ENCODE data around the gene GMPR.

GMPR gene

DNA sequence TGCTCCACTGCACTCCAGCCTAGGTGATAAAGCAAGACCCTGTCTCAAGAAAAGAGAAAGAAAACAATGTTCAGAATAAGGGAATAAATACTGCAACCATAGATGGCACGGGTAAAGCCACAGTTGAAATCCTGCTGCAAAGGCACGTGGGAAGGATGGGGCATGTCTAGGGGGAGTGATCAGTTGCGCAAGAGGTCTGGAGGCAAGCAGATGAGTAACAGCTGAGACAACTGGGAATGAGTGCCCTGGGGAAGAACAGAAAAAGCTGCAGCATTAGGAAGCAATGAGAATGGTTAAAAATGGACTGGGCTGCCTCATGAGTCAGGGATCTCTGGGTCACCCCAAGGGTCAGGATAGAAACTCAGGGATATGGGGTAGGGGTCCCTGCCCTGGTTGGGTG, 96.3 kb downstream of the GMPR start:
- DNase-seq: no peak

DNA sequence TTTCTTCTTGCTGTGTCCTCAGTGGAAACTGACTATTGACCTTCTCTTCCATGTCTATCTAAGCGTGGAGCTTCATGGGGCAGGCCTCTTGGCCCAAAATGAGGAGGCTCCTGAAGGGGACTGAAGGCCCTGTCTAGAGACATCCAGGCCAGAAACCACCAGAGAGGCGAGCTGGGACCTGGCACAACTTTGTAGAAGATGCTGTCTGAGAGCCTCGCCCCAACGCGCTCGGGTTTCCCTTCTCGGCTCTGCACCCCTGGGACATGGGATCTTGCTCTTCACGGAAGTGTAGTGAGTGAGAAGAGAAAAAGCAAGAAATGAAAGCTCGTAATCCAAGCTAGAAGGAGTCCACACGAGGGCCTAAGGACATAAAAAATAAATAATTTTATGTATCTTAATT, 96.8 kb downstream of the GMPR start:
- no peak for DNase-seq

DNA sequence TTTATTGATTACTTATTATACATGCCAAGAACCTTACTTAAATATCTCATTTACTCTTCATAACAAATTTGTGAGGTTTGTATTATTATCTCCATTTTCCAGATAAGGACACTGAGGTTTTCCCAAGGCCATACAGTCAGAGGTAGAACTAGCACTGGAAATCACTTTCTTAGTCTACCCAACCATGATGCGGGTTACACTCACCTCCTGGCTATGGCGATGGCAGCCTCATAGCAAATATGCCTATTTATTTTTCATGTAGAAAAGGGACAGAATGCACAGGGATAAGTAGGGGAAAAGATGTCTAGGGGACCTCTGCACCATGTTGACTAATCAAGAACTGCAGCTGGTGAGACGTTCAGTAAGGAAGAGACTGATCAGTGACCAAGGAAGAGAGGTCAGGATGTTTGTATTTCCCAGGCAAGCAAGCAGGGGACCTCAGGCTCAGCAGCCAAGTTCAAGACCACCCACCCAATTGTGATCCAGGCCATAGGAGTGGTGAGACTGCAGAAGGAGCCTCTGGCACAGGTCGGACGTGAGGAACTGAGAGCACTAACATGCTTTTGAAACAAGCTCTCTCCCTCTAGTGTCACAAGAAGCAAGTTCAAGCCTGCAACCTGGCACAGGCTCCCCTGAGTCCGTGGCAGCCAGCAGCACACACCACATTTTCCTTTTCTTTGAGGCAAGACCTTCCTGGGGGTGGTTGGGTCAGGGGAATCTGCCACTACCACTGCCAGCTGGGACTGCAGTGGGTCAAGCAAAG, 97.8 kb downstream of the GMPR start:
- no peak for DNase-seq

DNA sequence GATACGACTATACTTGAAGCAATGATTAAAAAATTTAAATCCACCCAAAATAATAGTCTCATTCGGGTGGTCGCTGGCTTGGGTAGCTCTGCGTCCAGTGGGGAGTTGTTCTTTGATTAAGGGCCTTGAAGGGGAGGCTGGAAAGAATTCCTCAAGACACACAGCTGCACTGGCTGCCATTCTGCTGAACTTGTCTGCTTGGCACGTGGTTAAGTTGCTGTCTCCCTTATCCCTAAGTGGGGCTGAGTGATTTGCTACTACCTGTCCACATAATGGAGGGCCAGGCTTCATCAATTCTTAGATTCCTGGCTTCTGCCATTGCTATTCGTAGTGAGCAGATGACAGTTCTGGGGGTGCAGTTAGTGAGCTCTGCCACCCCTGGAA, 98.5 kb downstream of the GMPR start:
- no peak for DNase-seq

DNA sequence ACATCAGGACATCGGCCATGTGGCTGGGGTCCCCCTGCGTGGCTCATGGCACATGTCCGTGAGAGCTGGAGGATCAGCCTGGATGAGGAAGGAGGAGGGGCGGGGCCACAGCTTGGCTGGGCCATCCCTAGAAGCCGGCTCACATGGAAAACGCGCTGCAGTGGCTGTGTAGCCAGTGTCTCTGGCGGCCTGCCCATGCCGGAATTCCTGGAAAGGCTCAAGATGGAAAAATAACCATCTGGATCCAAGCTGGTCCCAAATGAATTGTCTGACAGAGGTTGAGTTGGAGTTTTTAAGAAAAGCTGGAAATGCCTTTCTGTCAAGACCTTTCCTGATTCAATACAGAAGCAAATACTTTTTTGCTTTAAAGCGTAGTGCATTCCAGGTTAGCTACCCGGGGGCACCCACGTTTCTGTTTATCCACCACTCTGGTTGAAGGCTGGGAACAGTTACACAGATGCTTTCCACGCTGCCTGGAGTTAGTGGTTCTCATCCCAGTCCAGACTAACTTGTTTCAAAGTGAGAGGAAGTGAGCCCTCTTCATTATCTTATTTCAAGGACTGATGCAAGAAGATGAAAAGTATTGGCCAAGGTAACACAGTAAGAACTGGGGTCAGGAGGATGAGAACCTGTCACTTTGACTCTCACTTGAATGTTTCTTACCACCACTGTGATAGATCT, 99.0 kb downstream of the GMPR start:
- DNase-seq: no peak

DNA sequence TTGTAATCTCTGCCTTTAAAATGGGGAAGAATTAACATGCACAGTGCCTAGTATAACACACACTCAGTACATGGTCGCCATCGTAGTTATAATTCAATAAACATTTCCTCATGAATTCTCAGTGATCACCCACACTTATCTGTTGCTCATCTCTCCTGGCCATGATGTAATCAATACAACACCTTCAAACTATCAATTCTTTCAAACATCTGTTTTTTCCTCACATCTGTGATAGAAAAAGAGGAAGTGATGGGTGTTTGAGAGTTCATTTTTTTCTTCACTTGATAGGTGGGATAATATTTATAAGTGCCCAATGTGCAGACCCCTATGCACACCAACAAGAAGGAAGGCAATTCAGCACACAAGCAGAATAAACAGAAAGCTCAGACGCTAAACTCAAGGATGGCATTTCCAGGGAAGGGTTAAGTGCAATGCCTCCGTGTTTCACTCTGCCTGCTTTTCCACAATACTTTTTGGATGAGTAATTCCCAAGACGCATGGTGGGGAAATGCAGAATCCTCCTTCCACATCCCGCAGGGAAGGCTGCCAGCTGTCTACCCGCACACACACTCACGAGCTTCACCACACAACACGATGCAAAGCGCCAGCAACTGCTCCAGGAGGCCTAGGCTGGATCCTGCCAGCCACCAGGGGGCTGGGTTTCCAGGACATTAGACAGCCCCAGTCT, 100.3 kb downstream of the GMPR start:
- DNase-seq: no peak

DNA sequence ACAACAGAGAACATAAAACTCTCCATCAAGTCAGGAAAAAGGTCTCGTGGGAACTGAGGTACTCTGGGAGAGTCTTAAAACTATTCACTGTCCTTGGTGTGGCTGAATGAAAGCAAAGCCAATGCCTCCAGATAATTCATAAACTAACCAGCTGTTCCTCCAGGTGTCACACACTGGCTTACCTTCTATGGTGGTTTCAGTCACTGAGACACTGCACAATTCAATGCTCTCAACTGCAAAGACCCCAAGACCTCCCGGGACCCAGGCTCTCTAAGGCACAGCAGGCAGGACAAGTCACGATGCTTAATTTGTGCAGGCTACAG, 100.8 kb downstream of the GMPR start:
- DNase-seq: no peak

DNA sequence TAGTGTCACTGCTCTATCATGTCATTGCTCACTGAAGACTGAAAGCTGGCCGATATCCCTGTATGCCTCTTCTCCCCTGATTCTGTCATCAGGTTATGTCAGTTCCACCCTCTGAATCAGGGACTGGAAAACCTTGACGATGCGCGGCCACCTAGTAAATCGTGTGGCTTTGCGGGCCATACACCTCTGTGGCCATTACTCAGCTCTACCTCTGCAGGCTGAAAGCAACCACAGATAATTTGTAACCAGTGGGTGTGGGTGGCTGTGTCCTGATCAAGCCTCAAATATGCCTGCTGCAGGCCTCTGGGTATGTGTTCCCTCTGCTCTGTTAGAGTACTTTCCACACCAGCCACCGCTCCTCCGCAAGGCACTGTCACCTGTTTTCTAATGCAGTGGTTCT, 105.2 kb downstream of the GMPR start:
- DNase-seq: no peak

DNA sequence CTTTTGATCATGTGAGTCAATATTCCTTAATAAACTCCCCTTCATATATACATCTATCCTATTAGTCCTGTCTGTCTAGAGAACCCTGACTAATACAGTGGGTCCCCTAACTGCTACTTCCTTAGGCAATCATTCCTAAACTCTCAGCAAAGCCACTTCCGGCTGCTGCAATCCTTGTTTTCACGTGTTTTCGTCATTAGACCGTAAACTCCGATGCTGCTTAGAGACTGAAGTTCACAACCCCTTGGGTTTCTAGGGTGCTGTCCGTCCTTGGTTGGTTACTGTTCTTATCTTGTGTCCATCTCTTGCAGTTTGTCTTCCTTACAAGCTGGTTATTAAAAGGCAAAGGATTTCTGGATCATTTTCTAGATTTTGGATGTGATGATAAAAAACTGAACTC, 106.4 kb downstream of the GMPR start:
- no peak for DNase-seq
